H1 (cell line): ENCODE measurements around the gene TELO2. TPM values are rescaled to one million over a fixed set of nuclear protein-coding genes. Genes with fewer than 3 reads are reported as not detected.

Experiments used
- BCL11A ChIP-seq, 2 experiments: IDR thresholded peaks; one replicate each; pipeline ENCODE4 v1.6.1; 2011; ENCODE audit warnings: low read depth in 2 of 2, low read length in 2 of 2, mild to moderate bottlenecking in 2 of 2
- polyA plus RNA-seq, 7 experiments: library from polyadenylated mRNA; depleted of rRNA in 3 of 7; stranded (reverse) in 5 of 7; unstranded in 2 of 7; fragments of >200 nt in 5 of 7; fragments of 200-250 nt in 2 of 7; gene quantifications; 1 replicate in 5 of 7; 2 replicates in 1 of 7; 4 replicates in 1 of 7; pipeline versions ENCODE4 v1.2.1 to v1.2.3, GENCODE V29; 2011 to 2013; ENCODE audit warnings: missing spikeins in 2 of 7, mixed read lengths in 2 of 7
- total RNA-seq: library from RNA; stranded (reverse); fragmentation: NEBNext Ultra II Directional; extraction: Animal tissue kit (Norgen Biotek cat#: 25700); gene quantifications from 2 replicates; pipeline ENCODE4 v1.2.1, GENCODE V29; 2021
- TF ChIP-seq, protein P1 (sequence below): fragments of 300-600 bp; sonication (generic); IDR thresholded peaks from 2 replicates; pipeline ENCODE4 v1.7.1; 2012; ENCODE audit warnings: low read length, moderate library complexity, mild to moderate bottlenecking, inconsistent platforms; ENCODE audit not compliant: insufficient replicate concordance

The TELO2 gene
- total and polyA plus RNA-seq, 2 of the 8 experiments (the other 6 are each of a cell fraction or from before 2014, with no cell fraction given): 39.3 to 64.8 TPM

DNA sequence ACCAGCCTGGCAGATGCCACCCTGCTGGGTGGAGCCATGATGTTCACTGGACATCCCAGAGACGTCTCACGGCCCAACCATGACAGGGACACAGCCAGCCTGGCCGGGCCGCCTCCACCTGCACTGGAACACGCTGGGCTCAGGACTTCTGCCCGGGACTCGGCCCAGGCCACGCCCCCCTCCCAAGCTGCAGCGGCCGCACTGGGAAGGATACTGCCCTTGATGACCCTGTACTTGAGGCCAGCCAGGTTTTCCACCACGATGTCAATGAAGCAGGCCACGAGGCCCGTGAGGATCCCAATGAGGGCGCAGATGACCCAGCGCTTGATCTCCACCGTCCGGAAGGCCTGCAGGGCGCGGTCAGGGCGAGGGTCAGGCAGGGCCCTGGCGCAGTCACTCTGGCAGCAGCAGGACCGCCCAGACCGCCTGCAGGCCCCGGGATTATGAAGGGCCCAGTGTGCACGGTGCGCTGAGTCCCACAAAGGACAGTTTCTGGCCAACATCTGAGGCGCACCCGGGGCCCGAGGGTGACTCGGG is 32.5 kb upstream of the TELO2 start (continued):
- TF ChIP-seq, protein P1, sequence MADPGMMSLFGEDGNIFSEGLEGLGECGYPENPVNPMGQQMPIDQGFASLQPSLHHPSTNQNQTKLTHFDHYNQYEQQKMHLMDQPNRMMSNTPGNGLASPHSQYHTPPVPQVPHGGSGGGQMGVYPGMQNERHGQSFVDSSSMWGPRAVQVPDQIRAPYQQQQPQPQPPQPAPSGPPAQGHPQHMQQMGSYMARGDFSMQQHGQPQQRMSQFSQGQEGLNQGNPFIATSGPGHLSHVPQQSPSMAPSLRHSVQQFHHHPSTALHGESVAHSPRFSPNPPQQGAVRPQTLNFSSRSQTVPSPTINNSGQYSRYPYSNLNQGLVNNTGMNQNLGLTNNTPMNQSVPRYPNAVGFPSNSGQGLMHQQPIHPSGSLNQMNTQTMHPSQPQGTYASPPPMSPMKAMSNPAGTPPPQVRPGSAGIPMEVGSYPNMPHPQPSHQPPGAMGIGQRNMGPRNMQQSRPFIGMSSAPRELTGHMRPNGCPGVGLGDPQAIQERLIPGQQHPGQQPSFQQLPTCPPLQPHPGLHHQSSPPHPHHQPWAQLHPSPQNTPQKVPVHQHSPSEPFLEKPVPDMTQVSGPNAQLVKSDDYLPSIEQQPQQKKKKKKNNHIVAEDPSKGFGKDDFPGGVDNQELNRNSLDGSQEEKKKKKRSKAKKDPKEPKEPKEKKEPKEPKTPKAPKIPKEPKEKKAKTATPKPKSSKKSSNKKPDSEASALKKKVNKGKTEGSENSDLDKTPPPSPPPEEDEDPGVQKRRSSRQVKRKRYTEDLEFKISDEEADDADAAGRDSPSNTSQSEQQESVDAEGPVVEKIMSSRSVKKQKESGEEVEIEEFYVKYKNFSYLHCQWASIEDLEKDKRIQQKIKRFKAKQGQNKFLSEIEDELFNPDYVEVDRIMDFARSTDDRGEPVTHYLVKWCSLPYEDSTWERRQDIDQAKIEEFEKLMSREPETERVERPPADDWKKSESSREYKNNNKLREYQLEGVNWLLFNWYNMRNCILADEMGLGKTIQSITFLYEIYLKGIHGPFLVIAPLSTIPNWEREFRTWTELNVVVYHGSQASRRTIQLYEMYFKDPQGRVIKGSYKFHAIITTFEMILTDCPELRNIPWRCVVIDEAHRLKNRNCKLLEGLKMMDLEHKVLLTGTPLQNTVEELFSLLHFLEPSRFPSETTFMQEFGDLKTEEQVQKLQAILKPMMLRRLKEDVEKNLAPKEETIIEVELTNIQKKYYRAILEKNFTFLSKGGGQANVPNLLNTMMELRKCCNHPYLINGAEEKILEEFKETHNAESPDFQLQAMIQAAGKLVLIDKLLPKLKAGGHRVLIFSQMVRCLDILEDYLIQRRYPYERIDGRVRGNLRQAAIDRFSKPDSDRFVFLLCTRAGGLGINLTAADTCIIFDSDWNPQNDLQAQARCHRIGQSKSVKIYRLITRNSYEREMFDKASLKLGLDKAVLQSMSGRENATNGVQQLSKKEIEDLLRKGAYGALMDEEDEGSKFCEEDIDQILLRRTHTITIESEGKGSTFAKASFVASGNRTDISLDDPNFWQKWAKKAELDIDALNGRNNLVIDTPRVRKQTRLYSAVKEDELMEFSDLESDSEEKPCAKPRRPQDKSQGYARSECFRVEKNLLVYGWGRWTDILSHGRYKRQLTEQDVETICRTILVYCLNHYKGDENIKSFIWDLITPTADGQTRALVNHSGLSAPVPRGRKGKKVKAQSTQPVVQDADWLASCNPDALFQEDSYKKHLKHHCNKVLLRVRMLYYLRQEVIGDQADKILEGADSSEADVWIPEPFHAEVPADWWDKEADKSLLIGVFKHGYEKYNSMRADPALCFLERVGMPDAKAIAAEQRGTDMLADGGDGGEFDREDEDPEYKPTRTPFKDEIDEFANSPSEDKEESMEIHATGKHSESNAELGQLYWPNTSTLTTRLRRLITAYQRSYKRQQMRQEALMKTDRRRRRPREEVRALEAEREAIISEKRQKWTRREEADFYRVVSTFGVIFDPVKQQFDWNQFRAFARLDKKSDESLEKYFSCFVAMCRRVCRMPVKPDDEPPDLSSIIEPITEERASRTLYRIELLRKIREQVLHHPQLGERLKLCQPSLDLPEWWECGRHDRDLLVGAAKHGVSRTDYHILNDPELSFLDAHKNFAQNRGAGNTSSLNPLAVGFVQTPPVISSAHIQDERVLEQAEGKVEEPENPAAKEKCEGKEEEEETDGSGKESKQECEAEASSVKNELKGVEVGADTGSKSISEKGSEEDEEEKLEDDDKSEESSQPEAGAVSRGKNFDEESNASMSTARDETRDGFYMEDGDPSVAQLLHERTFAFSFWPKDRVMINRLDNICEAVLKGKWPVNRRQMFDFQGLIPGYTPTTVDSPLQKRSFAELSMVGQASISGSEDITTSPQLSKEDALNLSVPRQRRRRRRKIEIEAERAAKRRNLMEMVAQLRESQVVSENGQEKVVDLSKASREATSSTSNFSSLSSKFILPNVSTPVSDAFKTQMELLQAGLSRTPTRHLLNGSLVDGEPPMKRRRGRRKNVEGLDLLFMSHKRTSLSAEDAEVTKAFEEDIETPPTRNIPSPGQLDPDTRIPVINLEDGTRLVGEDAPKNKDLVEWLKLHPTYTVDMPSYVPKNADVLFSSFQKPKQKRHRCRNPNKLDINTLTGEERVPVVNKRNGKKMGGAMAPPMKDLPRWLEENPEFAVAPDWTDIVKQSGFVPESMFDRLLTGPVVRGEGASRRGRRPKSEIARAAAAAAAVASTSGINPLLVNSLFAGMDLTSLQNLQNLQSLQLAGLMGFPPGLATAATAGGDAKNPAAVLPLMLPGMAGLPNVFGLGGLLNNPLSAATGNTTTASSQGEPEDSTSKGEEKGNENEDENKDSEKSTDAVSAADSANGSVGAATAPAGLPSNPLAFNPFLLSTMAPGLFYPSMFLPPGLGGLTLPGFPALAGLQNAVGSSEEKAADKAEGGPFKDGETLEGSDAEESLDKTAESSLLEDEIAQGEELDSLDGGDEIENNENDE: no peak
- no peak for TF ChIP-seq BCL11A (IDR thresholded peaks at IDR 0.05; ENCODE audit: low read depth in 2 of 2, low read length in 2 of 2)
